NCI-H82 treated with DMSO at 0.1 percent for 48 hours (cell line): ENCODE data around the gene TNPO1.
"Not testable (repeated sequence)": the region's sequence is repeated elsewhere in the genome, so short reads cannot be mapped to it uniquely, and the experiment has no call there.

ENCODE experiments used
- DNase-seq: peaks from one replicate; lab custom pipeline; 2025; ENCODE audit not compliant: unreplicated experiment; lab: John Stamatoyannopoulos, UW

TNPO1 gene

DNA sequence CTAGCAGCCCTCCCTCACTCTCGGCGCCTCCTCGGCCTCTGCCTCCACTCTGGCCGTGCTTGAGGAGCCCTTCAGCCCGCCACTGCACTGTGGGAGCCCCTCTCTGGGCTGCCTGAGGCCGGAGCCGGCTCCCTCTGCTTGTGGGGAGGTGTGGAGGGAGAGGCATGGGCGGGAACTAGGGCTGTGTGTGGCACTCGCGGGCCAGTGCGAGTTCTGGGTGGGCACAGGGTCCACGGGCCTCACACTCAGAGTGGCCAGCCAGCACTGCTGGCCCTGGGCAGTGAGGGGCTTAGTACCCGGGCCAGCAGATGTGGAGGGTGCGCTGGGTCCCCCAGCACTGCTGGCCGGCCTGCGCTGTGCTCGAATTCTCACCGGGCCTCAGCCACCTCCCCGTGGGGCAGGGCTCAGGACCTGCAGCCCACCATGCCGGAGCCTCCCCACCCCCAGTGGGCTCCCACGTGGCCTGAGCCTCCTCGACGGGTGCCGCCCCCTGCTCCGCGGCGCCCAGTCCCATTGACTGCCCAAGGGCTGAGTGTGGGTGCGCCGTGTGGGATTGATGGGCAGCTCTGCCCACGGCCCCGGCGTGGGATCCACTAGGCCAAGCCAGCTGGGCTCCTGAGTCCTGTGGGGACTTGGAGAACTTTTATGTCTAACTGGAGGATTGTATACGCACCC is 109.0 kb downstream of the TNPO1 start:
- no peak for DNase-seq

DNA sequence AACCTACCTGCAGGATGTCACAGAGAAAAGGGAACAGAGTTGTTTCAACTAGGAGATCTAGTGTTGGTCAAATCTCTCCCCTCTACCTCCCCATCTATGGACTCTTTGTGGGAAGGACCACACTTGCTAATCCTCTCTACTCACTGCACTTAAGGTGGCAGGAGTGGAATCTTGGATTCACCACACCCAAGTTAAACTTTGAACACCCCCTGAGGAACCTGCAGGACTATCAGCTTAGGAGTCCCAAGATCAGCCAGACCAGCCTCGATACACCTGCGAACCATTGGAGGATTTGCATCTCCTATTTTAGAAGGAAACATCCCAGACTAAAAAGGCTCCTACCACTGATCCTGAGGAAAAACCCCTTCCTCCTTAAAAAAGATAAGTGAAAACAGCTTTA is 116.2 kb downstream of the TNPO1 start:
- not testable (repeated sequence) for DNase-seq

DNA sequence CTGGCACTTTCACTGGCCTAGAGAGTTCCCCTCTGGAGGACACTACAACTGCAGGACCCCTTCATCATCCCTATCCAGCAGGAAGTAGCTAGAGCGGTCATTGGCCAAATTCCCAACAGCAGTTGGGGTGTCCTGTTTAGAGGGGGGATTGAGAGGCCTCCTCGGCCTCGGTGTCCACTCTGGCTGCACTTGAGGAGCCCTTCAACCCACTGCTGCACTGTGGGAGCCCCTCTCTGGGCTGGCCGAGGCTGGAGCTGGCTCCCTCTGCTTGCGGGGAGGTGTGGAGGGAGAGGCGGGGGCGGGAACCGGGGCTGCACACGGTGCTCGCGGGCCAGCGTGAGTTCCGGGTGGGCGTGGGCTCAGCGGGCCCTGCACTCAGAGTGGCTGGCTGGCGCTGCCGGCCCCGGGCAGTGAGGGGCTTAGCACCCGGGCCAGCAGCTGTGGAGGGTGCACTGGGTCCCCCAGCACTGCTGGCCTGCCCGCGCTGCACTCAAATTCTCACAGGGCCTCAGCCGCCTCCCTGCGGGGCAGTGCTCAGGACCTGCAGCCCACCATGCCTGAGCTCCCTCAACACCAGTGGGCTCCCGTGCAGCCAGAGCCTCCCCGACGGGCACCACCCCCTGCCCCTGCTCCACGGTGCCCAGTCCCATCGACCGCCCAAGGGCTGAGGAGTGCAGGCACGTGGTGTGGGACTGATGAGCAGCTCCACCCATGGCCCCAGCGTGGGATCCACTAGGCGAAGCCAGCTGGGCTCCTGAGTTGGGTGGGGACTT is 118.7 kb downstream of the TNPO1 start:
- not testable (repeated sequence) for DNase-seq

DNA sequence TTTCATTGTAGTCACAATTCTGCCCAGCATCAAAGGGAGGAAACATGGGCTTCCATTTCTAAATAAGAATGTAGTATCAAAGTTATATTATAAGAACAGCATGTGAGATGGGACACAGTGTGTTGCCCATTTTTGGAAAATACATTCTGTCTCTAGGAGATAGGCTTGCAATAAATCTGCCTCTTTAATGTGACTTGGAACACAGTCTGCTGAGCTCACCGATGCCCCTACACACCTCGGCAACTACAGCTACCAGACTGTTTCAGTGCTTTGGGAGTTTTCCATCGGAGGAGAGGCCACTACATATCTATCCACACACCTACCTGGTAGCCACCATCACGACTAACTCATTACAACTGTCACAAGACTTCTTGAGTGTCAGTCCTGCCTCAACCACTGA is 120.4 kb downstream of the TNPO1 start:
- no peak for DNase-seq

DNA sequence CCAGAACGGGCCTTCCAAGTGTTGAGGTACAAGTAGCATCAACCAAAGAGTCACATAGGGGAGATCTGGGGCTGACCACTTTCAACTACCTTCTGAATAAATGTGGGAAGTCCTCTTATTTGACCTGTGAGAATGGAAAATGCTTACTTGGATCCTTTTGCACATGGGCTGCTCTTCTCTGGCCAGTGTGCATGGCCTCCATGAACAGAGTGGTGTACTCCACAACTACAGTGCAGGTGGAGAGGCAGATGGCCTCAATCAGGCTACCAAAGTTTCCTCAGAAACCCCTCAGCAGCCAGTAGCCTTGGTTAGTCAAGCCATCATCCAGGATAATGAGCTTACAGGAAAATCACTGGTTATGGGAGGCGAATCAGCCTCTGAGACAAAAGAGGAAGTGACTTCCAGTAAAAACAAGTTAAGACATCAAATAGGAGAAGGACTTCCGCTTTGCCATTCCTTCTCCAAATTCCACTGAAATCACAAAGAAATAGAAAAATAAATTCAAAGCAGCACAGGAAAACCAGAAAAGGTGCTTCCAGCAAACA is 121.1 kb downstream of the TNPO1 start:
- peak; percentile 18 for DNase-seq

DNA sequence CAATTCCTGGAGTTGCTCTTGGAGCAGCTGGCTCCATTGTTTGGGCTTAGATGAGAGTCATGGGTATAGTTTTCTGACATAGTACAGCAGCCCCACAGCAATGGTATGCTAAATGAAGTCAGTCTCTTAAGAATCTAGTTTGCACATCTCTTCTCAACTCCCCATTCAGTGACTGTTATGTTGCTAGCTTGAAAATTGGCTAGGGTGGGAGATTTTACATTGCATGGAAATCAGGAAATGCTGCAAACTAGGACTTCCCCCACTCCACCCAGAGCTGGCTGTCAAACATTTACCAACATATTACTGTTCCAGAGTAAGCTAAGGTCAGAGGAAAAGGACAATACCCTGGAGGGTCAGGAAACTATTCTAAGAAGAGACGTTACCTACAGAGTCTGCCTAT is 121.7 kb downstream of the TNPO1 start:
- DNase-seq, result no peak

DNA sequence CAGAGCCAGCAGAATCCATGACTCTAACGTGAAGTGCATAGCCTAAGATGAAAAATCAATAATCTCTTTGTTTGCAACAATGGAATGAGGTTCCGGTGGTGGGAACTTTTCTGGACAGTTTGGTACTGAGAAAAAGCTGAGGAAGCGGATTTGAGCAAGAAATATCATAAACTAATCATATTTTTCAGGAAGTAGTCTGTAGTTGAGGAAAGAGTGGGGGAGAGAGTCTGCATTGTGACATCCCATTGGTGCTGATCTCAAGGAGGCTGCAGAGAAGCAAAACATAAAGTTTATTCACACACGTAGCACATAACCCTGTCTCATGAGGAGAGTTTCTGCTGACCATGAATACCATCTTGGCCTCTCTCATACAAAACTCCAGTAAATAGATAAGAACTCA is 123.6 kb downstream of the TNPO1 start:
- DNase-seq, result no peak

DNA sequence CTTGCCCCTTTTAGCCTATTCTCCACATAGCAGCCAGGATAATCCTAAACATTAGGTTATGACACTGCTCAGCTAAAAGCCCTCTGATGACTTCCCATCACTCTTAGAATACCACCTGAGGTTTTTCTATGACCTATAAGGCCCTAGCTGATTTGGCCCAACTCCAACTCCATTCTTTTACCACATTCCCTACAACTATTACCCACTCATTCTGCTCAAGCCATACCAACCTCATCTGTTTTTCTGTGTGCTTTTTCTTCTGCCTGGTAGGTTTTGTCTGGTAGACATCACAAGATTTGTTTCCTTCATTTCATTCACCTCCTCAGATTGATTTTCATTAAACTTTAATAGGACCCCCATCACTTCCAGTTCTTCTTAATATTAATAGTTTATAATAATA is 126.8 kb downstream of the TNPO1 start:
- DNase-seq, result no peak

DNA sequence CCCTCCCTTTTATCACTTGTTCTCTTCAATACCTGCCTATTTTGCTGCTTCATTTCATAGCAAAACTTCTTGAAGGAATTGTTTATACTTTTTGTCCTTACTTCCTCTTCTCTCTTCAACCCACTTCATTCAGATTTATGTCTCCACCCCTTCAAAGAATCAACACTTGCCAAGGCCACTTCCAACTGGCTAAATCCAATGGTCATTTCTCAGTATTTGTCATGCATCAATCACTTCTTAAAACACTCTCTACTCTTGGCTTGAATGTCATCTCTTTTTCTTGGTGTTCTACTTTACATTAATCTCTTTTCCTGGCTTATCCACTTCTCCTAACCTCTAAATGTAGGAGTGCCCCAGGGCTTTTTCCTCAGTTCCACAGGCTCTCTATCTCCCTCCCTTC is 131.0 kb downstream of the TNPO1 start:
- DNase-seq, result no peak

DNA sequence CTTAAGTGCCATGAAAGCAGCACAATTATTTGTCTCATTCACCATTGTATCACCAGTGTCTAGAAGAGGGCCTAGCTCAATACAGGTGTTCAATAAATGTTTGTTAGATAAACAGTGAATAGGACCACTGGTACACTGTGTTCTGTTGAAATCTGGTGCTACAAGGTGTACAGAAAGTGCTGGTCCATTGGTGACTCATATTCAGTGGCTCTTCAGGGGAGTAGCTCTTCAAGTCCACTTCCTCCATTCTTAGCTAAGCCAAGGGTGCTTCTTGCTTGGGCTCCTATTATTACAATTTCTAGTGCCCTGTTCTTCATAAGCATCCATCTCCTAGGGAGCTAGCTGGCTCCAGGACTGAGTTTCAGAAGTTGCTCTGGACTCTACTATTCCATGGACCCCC is 133.0 kb downstream of the TNPO1 start:
- no peak for DNase-seq

DNA sequence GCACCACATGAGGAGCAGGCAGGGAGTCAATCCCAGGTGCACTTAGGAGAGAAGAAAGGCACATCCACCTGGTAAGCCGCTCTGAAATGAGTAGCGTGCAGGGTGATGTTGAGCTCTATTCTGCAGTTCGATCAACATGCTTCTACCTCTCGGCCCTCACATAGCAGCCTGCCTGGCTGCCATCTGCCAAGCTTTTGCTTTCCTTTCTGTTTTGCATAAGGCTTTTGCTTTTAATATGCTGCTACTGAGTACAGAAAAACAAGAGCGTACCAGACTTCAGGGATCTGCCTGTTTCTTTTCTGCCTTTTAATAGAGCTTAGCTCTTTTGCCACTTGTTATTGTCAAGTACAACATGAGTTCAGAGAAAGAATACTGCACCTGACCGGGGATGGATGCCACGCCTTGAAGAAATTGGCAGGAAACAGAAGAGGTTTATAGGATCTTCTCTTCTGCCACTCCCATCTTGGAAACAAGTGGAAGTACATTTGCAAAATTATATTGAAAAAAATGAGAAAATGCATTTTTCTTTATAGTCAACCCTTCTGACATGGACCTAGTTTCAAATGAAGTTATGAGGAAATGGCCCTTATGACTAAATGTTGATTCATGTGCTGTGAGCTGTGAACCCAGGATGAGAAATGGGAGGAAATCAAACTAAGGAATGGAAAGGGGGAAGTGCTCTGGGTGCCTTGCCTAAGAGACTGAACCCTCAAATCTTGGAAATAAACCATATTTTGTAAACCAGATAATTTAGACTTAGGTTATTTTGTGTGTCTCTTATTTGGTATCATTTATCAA is 135.4 kb downstream of the TNPO1 start:
- no peak for DNase-seq

DNA sequence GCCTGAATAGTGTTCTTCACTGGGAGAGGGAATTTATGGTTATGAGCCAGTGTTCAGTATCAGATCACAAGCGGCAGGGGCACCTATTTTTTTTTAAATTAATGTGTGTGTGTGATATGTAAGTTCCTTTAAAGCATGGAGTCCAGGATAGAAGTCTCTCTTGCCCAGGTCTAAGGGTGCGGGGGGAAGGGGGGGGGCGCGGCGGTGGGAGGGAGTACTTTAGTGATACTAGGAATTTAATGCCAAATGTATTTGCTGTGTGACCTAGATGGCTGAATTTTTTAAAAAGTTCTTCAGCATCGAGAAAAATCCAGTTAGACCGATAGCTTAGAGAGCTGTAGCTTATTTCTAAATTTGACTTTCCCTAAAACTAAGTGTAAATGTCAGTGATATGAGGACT is 137.9 kb downstream of the TNPO1 start:
- no peak for DNase-seq

DNA sequence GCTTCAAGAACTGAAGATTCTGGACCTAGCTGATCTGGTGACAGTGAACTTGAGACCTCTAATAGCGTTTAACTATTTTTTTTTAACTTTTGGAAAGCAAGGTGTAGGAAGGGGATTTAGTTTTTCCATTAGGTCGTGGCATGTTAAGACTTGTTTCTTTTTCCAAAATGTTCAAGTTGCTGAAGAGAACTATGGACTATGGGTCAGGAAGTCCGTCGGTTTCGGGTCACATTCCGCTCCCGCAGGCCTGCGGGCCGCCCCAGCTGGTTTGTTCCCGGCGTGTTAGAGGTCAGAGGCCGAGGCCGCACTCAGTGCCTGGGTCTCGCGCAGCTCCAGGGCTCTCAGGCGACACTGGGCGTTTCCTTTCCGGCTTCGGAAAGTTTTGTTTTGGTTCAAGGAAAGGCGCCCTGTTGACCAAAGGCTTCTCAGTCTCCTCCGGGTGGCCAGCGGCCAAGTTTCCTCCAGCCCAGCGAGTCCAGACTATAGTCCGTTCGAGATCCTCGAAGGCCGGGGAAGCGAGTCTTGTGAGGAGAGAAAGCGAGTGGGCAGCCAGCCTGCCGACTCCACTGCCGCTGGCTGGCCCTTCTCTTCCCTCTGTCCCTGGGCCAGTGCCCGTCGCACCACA is 138.8 kb downstream of the TNPO1 start:
- no peak for DNase-seq

DNA sequence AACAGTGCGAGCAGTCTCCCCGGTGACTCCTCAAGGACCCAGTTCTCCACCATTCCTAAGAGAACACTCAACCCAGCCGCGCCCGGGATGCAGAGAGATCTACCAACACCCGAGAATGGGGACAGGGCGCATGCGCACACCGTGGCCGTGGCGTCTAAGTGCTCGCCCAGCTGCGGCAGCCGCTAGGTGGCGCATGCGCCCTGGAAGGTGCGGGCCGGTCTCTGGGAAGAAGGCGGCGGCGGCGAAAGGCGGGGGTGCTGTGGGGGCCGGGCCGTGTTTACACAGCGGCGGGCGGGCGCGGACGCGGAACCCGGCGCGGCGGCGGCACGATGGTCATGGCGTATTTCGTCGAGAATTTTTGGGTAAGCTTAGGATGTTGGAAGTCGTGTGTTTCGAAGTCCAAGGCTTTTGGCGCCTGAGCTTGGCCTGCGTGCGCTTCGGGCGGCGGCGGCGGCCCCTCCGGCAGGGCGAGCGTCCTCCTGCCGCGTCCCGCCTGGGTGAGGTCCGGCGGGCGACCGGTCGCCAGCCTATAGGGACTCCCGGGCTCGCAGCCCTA is 139.4 kb downstream of the TNPO1 start, which contains the start of gene FCHO2:
FCHO2 (plus strand) TSS at position 274 of the 556 bp plus-strand sequence; CDS start at position 330, 56 bp downstream.
- DNase-seq, result peak; percentile 86

DNA sequence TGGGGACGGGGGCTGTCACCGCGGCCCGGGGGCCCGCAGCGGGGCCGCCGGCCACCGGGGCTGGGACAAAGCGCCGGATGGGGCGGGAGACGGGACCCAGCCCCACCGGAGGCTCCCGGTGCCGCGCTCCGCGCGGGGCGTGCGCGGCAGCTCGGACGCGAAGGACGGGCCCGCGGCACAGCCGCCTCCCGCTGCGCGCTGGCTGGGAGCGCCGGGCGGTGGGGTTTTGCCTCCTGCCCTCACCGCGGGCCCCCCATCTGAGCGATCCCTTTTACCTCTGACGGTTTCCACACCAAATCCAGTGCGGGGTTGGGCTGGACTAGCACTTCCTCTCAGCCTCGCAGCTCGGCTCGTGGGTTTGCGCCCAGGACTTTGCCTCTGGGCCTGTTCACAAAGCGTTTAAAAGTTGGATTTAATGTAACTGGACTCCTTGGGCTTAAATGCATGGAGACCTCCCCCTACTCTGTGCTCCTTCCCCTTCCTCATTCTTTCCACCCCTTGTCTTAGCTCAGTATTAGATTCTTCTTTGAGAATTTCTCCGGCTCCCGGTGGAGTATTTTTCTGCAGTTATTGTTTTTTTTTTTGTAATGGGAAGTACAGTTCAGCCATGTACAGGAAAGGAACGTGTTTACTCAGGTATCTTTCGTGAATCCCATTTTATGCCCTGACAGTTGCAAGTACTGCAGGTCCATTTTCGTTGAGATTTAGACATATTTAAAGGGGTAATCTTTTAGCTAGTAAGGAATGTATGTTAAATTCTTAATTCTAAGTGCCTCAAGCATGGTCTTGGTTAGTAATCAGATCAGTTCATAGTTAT is 140.1 kb downstream of the TNPO1 start:
- DNase-seq, result peak; percentile 2

DNA sequence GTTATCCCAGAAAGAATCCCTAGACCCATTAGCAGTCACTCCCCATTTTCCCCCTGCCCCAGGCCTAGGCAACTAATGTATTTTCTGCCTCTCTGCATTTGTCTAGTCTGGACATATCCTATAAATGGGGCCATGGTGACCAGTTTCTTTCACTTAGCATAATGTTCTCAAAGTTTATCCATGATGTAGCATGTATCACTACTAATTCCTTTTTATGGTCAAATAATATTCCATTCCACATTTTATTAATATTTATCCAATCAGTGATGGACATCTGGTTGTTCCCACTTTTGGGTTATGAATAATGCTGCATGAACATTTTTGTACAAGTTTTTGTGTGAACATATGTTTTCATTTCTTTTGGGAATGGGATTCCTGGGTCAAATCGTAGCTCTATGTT is 140.9 kb downstream of the TNPO1 start:
- DNase-seq, result no peak

DNA sequence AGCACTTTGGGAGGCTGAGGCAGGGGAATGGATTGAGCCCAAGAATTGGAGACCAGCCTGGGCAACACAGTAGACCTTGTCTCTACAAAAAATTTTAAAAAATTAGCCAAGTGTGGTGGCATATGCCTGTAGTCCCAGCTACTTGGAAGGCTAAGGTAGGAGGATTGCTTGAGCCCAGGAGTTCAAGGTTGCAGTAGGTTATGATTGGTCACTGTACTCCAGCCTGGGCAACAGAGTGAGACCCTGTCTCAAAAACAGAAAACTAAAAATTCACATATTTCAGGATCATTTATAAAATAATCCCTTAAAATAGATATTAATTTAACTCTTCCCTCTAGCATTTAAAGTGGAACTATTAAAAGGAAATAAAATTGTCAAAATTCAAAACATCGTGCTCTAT is 142.8 kb downstream of the TNPO1 start:
- no peak for DNase-seq
